ENCODE results near the gene EIF4EBP2.

The EIF4EBP2 gene

GRCh38 chr10:70404036-70404786, at the start of gene EIF4EBP2:
EIF4EBP2 (plus strand) TSS chr10:70404145; CDS start chr10:70404402, 257 bp downstream.
- peak; percentile 94 for DNase-seq

GRCh38 chr10:70354556-70354955, 49.4 kb upstream of the EIF4EBP2 start:
- no peak for DNase-seq

GRCh38 chr10:70355051-70356021, 48.6 kb upstream of the EIF4EBP2 start:
- DNase-seq, result no peak

GRCh38 chr10:70357565-70357964, 46.4 kb upstream of the EIF4EBP2 start:
- DNase-seq, result no peak

GRCh38 chr10:70358446-70358845, 45.5 kb upstream of the EIF4EBP2 start:
- DNase-seq, result no peak

- no peak for DNase-seq
Observed at GRCh38 chr10:70359017-70359550, 44.9 kb upstream of the EIF4EBP2 start.

GRCh38 chr10:70360215-70360614, 43.7 kb upstream of the EIF4EBP2 start:
- no peak for DNase-seq

GRCh38 chr10:70362328-70362727, 41.6 kb upstream of the EIF4EBP2 start:
- no peak for DNase-seq

- no peak for DNase-seq
Observed at GRCh38 chr10:70363292-70363691, 40.7 kb upstream of the EIF4EBP2 start.

GRCh38 chr10:70363971-70364771, 39.8 kb upstream of the EIF4EBP2 start:
- peak; percentile 91 for DNase-seq

- DNase-seq, result no peak
Observed at GRCh38 chr10:70364772-70365091, 39.2 kb upstream of the EIF4EBP2 start.

GRCh38 chr10:70367195-70367796, 36.6 kb upstream of the EIF4EBP2 start:
- DNase-seq, result peak; percentile 36

- no peak for DNase-seq
Observed at GRCh38 chr10:70368774-70369482, 35.0 kb upstream of the EIF4EBP2 start.

- no peak for DNase-seq
Observed at GRCh38 chr10:70369498-70370018, 34.4 kb upstream of the EIF4EBP2 start.

GRCh38 chr10:70370766-70371165, 33.2 kb upstream of the EIF4EBP2 start:
- DNase-seq, result no peak

GRCh38 chr10:70371846-70372245, 32.1 kb upstream of the EIF4EBP2 start:
- no peak for DNase-seq

GRCh38 chr10:70374775-70375614, 28.9 kb upstream of the EIF4EBP2 start:
- peak; percentile 25 for DNase-seq

GRCh38 chr10:70376436-70377378, 27.2 kb upstream of the EIF4EBP2 start:
- peak; percentile 45 for DNase-seq

- peak; percentile 96 for DNase-seq
Observed at GRCh38 chr10:70378122-70378521, 25.8 kb upstream of the EIF4EBP2 start.
